Fibroblast of skin of left biceps (primary cell): ENCODE data around the gene SH2D3C.
"Not testable (repeated sequence)": the region's sequence is repeated elsewhere in the genome, so short reads cannot be mapped to it uniquely, and the experiment has no call there.

Source experiments
- DNase-seq, 2 experiments: peaks; one replicate each; pipeline ENCODE4 v3.0.0-alpha.2; 2013; ENCODE audit warnings: low read depth in 2 of 2

Gene SH2D3C

GRCh38 chr9:127768698-127769097 is 9.8 kb downstream of the SH2D3C start:
- no peak for DNase-seq

- peak; percentile 23 to 37 for DNase-seq
Observed at GRCh38 chr9:127767909-127768331, 10.5 kb downstream of the SH2D3C start.

- DNase-seq, result no peak
Observed at GRCh38 chr9:127767410-127767809, 11.1 kb downstream of the SH2D3C start.

GRCh38 chr9:127765418-127765817 is 13.0 kb downstream of the SH2D3C start:
- no peak for DNase-seq

DNA sequence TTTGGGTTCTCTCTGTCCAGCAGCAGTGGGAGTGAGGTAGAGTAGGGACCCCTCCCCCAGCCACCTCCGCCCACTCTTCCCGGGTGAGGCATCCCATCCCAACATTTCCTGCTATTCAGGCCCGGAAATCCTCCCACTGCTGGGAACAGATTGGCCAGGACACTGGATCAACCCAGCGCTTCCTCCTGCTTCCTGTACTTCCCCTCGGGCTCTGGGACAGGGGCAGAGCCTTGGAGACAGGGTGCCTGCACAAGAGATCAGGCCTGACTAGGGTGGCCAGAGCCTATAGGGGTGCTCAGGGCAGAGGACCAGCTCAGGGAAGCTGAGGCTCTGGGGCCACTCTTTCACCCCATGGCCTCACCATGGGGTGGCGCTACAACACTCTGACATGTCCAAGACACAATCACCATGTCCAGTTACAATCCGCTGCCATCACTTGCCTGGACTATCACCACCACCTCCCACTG is 14.5 kb downstream of the SH2D3C start:
- no peak for DNase-seq

GRCh38 chr9:127762111-127762676 is 16.3 kb downstream of the SH2D3C start:
- no peak for DNase-seq

DNA sequence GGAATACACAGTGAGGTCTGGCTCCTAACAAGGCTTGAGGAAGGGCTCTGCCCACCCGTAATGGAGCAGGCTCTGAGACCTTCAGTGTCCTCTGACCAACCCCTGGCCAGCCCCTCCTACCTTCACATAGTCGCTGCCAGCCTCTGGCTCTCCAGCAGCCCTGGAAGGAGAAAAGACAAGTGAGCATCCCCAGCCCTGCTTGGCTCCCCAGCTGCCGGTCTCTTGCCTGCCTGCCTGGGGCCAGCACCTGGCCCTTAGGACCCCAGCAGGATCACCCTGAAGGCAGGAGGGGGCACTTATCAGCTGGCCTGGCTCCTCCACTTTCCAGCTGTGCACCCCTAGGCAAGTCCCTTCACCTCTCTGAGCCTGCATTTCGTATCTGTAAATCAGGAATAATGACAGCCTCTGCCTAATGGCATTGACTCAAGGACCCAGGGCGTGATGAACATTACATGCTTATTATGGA is 16.9 kb downstream of the SH2D3C start:
- no peak for DNase-seq

DNA sequence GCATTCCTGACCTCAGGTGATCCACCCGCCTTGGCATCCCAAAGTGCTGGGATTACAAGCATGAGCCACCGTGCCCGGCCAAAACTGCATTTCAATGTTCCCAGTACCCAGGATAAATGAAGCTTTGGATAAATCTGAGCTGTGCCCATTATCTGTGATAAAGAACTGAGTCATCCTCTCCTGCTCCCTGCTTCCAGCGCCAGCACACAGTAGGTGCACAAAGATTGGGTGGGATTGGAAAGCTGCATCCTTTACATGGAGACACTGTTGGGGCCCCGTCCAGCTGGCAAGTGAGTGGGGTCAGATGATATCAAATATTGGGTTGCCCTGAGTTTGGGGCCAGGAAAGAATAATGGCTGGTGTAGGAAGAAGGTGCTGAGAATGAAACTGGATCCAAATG is 17.4 kb downstream of the SH2D3C start:
- DNase-seq, result no peak

DNA sequence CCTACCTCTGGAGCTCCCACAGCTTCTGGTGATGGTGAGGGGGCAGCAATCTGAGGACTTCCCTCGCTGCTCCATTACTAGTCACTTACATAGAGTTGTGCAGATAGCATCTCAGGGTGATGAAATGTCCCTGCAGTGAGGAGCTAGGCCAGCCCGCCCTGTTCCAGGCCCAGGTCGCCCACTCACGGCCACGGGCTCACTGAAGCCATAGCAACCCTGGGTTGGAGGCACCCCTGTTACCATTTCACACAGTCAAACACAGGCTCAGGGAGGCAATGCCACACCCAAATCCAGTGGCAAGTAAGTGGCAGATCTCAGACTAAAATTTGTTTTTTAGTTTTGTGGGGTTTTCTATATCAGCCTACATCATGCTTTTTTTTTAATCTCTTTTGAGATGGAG is 19.6 kb downstream of the SH2D3C start:
- DNase-seq, result no peak

- not testable (repeated sequence) for DNase-seq
Observed at GRCh38 chr9:127756776-127757175, 21.7 kb downstream of the SH2D3C start.

DNA sequence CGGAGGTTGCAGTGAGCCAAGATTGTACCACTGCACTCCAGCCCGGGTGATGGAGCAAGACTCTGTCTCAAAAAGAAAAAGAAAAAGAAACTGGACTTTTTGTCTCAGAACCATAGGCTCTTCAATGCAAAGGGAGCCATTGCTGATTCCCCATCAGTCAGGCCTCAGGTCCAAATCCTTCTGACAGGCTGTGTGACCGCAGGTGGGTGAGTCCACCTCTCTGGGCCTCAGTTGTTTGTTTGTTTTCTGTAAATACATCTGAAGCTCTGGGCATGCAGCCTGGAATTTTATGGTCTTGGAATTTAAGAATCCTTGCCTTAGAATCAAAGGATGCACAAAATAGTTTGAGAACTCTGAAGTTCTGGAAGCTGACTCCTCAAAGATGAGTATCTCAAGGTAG is 22.2 kb downstream of the SH2D3C start:
- no peak for DNase-seq

- no peak for DNase-seq
Observed at GRCh38 chr9:127755061-127756060, 23.1 kb downstream of the SH2D3C start.

- no peak for DNase-seq
Observed at GRCh38 chr9:127754099-127755060, 24.1 kb downstream of the SH2D3C start.

- DNase-seq, result no peak
Observed at GRCh38 chr9:127753622-127754021, 24.8 kb downstream of the SH2D3C start.

- DNase-seq, result no peak
Observed at GRCh38 chr9:127753148-127753547, 25.3 kb downstream of the SH2D3C start.

- no peak for DNase-seq
Observed at GRCh38 chr9:127751269-127752054, 27.0 kb downstream of the SH2D3C start.

DNA sequence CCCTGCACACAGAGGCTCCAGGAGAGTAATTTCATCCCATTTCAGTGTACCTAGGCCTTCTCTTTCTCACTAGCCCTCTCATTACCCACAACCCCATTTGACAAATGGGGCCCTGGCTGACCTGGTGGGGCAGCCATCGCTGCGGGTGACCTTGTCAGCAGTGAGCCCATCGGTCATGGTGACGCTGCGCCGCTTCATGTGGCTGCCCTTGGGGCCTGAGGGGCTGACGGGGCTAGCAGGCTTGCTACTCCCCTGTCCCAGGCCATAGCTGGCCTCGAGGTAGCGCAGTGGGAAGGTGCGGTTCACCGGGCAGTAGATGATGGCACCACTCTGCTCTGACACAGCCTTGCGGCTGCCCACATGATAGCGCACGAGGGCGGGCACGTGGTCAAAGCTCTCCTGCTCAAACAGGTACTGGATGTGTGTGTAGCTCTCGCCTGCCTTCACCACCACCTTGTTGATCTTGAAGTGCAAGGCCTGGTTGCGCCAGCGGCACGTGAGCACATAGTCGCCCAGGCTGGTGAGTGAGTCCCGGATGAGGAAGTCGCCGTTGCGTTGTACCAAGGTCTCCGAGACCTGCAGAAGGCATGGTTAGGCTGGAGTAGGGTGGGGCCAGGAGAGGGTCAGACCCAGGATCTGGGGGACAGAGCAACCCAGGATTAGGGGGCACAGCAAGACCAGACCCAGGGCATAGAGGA is 29.2 kb downstream of the SH2D3C start:
- DNase-seq, result no peak

DNA sequence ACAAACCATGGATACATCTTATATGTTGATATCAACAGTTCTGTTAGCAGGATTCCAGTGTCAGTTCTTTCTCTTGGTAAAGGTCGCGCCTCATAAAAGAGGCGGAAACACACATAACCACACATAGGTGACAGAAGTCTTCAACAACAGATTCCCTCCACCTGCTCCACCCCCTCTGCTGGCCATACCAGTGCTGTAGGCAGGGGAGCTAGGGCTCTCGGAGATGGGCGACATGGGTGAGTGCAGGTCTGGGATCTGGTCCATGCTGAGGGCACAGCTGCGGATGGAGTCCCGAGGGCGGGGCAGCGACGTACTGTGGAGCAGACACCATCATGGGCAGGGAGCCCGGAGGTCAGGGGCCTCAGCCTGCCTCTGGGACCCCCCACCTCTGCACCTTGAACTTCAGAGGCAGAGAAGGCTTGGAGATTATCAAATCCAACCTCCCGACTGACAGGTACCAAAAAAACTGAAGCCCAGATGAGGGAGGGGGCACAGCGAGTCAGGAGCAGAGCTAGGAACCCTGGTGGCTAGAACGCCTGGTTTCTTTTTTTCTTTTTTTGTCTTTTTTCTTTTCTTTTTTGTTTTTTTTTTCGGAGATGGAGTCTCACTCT is 31.4 kb downstream of the SH2D3C start:
- DNase-seq, result no peak

DNA sequence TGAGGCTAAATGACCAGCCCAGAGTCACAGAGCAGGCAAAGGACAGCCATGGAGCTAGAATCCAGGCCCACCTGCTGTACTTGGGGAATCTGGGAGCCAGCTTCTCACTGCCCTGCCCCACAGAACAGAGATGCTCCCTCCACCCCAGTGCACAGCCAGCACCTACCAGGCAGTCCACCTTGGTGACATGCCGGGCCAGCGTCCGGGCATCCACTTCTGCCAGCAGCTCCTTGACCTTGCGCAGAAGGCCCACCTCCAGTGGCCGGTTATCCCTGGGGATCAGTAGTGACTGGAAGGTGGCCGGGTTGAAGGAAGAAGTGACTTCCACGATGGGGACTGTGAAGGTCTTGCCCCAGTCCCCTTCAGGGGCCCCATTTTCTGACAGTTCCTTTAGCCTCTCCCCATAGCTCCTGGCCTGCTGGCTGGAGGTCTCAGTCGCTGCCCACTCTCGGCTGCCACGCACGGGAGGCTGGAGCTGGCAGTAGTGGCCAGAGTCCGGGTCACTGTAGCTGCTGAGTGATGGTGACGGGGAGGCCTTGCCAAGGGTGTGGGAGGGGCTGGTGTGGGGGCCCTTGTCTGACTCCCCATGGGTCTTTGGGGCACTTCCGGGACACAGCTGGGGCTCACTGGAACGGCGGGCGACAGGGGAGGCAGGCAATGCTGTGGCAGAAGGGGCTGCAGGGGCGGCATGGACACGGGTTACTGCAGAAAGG is 33.9 kb downstream of the SH2D3C start:
- no peak for DNase-seq
